Measurements from ENCODE around the gene MYOM3. TPM values are rescaled to one million over a fixed set of nuclear protein-coding genes. Genes with fewer than 3 reads are reported as not detected.

MYOM3 gene
- total RNA-seq, 1 experiment from 2014 or later: 0.42 TPM

- no peak overlapping the region for H3K27ac Mint-ChIP-seq (ENCODE audit: unreplicated experiment)
- H3K36me3 Mint-ChIP-seq (ENCODE audit: insufficient read depth, unreplicated experiment): peaks cover 4% of the 10 kb centered on the region
- DNase-seq: no peak
- CTCF ChIA-PET: no interaction called here
- peaks cover 7% of the 10 kb centered on the region for H3K9me3 Mint-ChIP-seq (ENCODE audit: low read depth, unreplicated experiment)
- H3K27me3 Mint-ChIP-seq (ENCODE audit: unreplicated experiment): no peaks in the 10 kb centered on the region
- TF ChIP-seq CTCF (IDR thresholded peaks at IDR 0.05; ENCODE audit: unreplicated experiment): no peak
- peaks cover 15% of the 10 kb centered on the region for H3K4me1 Mint-ChIP-seq (ENCODE audit: low read depth, unreplicated experiment)
- BruUV-seq (replicated peaks): no TSS peak
- intact Hi-C loops (cut with micrococcal nuclease; ENCODE audit: unreplicated experiment): no loop called here
- no peak overlapping the region for H3K4me3 Mint-ChIP-seq (ENCODE audit: low read depth, unreplicated experiment)
Measured at GRCh38 chr1:24124980-24125379, 13.0 kb upstream of the MYOM3 start.

GRCh38 chr1:24123611-24124010 lies 11.7 kb upstream of the MYOM3 start:
- Mint-ChIP-seq H3K4me1 (ENCODE audit: low read depth, unreplicated experiment) (peaks cover 9% of the 10 kb centered on the region), H3K27ac (ENCODE audit: unreplicated experiment) (no peak overlapping the region), H3K4me3 (ENCODE audit: low read depth, unreplicated experiment) (no peak overlapping the region), H3K36me3 (ENCODE audit: insufficient read depth, unreplicated experiment) (no peaks in the 10 kb centered on the region), H3K9me3 (ENCODE audit: low read depth, unreplicated experiment) (no peaks in the 10 kb centered on the region), H3K27me3 (ENCODE audit: unreplicated experiment) (no peaks in the 10 kb centered on the region)
- no peak for DNase-seq
- CTCF ChIA-PET: no interaction called here
- intact Hi-C loops (cut with micrococcal nuclease; ENCODE audit: unreplicated experiment): no loop called here
- no peak for TF ChIP-seq CTCF (IDR thresholded peaks at IDR 0.05; ENCODE audit: unreplicated experiment)
- BruUV-seq (replicated peaks): no TSS peak

DNA sequence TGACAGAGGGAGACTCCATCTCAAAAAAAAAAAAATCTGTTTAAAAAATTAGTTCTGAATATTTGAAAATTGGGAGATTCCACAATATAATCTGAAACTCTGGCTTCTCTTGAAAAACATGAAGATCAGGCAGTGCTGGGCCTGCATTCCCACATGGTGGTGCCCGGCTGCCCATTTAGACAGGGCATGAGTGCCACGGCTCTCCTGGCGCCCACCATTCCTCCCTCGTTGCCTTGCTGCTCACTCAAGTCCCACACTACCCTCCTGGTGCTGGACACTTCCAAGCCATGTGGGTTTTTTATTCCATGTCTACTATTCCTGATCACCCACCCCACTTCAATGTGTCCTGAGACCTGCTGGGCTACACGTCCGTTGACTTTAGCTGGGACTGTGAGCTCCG lies 10.8 kb upstream of the MYOM3 start:
- no peak for DNase-seq
- Mint-ChIP-seq H3K27ac (ENCODE audit: unreplicated experiment) (no peak overlapping the region), H3K4me3 (ENCODE audit: low read depth, unreplicated experiment) (no peak overlapping the region), H3K4me1 (ENCODE audit: low read depth, unreplicated experiment) (peaks cover 11% of the 10 kb centered on the region), H3K27me3 (ENCODE audit: unreplicated experiment) (no peaks in the 10 kb centered on the region), H3K36me3 (ENCODE audit: insufficient read depth, unreplicated experiment) (no peaks in the 10 kb centered on the region), H3K9me3 (ENCODE audit: low read depth, unreplicated experiment) (no peaks in the 10 kb centered on the region)
- no peak for TF ChIP-seq CTCF (IDR thresholded peaks at IDR 0.05; ENCODE audit: unreplicated experiment)
- CTCF ChIA-PET: no interaction called here
- no TSS peak for BruUV-seq (replicated peaks)
- intact Hi-C loops (cut with micrococcal nuclease; ENCODE audit: unreplicated experiment): no loop called here

DNA sequence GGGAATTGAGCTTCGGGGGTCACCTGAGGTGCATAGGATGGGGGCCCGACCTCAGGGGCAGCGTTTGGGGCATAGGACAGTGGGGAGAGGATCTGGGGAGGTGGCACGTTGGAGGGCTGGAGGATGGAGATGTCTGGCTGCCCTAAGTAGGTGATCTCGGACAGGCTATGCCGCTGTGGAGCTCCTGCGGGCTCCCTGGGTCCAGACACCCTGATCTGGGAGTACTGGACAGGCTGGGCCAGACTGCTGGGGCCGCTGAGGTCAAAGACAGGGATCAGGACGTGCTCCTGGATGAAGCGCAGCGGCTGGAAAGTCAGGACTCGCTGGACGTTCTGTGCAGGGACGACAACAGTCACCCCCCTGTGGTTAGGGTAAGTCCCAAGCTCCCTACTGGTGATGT lies 9.5 kb upstream of the MYOM3 start:
- no peaks in the 10 kb centered on the region for H3K36me3 Mint-ChIP-seq (ENCODE audit: insufficient read depth, unreplicated experiment)
- H3K9me3 Mint-ChIP-seq (ENCODE audit: low read depth, unreplicated experiment): no peaks in the 10 kb centered on the region
- peaks cover 18% of the 10 kb centered on the region for H3K4me1 Mint-ChIP-seq (ENCODE audit: low read depth, unreplicated experiment)
- no peak overlapping the region for H3K4me3 Mint-ChIP-seq (ENCODE audit: low read depth, unreplicated experiment)
- BruUV-seq (replicated peaks): no TSS peak
- CTCF ChIA-PET: no interaction called here
- no peak for DNase-seq
- H3K27me3 Mint-ChIP-seq (ENCODE audit: unreplicated experiment): no peaks in the 10 kb centered on the region
- H3K27ac Mint-ChIP-seq (ENCODE audit: unreplicated experiment): no peak overlapping the region
- intact Hi-C loops (cut with micrococcal nuclease; ENCODE audit: unreplicated experiment): no loop called here
- TF ChIP-seq CTCF (IDR thresholded peaks at IDR 0.05; ENCODE audit: unreplicated experiment): no peak

- BruUV-seq (replicated peaks): no TSS peak
- intact Hi-C loops (cut with micrococcal nuclease; ENCODE audit: unreplicated experiment): no loop called here
- no peak overlapping the region for H3K27ac Mint-ChIP-seq (ENCODE audit: unreplicated experiment)
- no peaks in the 10 kb centered on the region for H3K36me3 Mint-ChIP-seq (ENCODE audit: insufficient read depth, unreplicated experiment)
- H3K27me3 Mint-ChIP-seq (ENCODE audit: unreplicated experiment): no peaks in the 10 kb centered on the region
- TF ChIP-seq CTCF (IDR thresholded peaks at IDR 0.05; ENCODE audit: unreplicated experiment): no peak
- H3K4me3 Mint-ChIP-seq (ENCODE audit: low read depth, unreplicated experiment): no peak overlapping the region
- no peaks in the 10 kb centered on the region for H3K9me3 Mint-ChIP-seq (ENCODE audit: low read depth, unreplicated experiment)
- CTCF ChIA-PET: no interaction called here
- DNase-seq: no peak
- peaks cover 18% of the 10 kb centered on the region for H3K4me1 Mint-ChIP-seq (ENCODE audit: low read depth, unreplicated experiment)
Measured at GRCh38 chr1:24120965-24121364, 9.0 kb upstream of the MYOM3 start.

Measured in Calu3 (cell line).